ENCODE data around the gene ARHGAP24.
"Not testable (repeated sequence)": the region's sequence is repeated elsewhere in the genome, so short reads cannot be mapped to it uniquely, and the experiment has no call there.

ARHGAP24 gene

GRCh38 chr4:85482010-85482738 is 7.2 kb downstream of the ARHGAP24 start:
- no peak for DNase-seq (ENCODE audit: low spot score)

- DNase-seq (ENCODE audit: low spot score), result no peak
Measured at GRCh38 chr4:85486425-85487086, 11.6 kb downstream of the ARHGAP24 start.

- DNase-seq (ENCODE audit: low spot score), result no peak
Measured at GRCh38 chr4:85488416-85488815, 13.5 kb downstream of the ARHGAP24 start.

- DNase-seq (ENCODE audit: low spot score), result peak; percentile 59
Measured at GRCh38 chr4:85489273-85489981, 14.5 kb downstream of the ARHGAP24 start.

- no peak for DNase-seq (ENCODE audit: low spot score)
Measured at GRCh38 chr4:85491527-85491926, 16.6 kb downstream of the ARHGAP24 start.

GRCh38 chr4:85492336-85492735 is 17.4 kb downstream of the ARHGAP24 start:
- no peak for DNase-seq (ENCODE audit: low spot score)

GRCh38 chr4:85495621-85496020 is 20.7 kb downstream of the ARHGAP24 start:
- no peak for DNase-seq (ENCODE audit: low spot score)

GRCh38 chr4:85496126-85496849 is 21.3 kb downstream of the ARHGAP24 start:
- peak; percentile 28 for DNase-seq (ENCODE audit: low spot score)

GRCh38 chr4:85496933-85497332 is 22.0 kb downstream of the ARHGAP24 start:
- peak; percentile 43 for DNase-seq (ENCODE audit: low spot score)

- peak; percentile 73 for DNase-seq (ENCODE audit: low spot score)
Measured at GRCh38 chr4:85498068-85498733, 23.3 kb downstream of the ARHGAP24 start.

- no peak for DNase-seq (ENCODE audit: low spot score)
Measured at GRCh38 chr4:85499573-85499972, 24.6 kb downstream of the ARHGAP24 start.

GRCh38 chr4:85500110-85500867 is 25.3 kb downstream of the ARHGAP24 start:
- DNase-seq (ENCODE audit: low spot score), result peak; percentile 21

GRCh38 chr4:85501145-85501544 is 26.2 kb downstream of the ARHGAP24 start:
- DNase-seq (ENCODE audit: low spot score), result not testable (repeated sequence)

- DNase-seq (ENCODE audit: low spot score), result no peak
Measured at GRCh38 chr4:85508654-85509053, 33.7 kb downstream of the ARHGAP24 start.

- no peak for DNase-seq (ENCODE audit: low spot score)
Measured at GRCh38 chr4:85509882-85510631, 35.1 kb downstream of the ARHGAP24 start.

GRCh38 chr4:85510632-85510984 is 35.7 kb downstream of the ARHGAP24 start:
- DNase-seq (ENCODE audit: low spot score), result no peak

- DNase-seq (ENCODE audit: low spot score), result no peak
Measured at GRCh38 chr4:85512446-85513205, 37.7 kb downstream of the ARHGAP24 start.

- no peak for DNase-seq (ENCODE audit: low spot score)
Measured at GRCh38 chr4:85514117-85514516, 39.2 kb downstream of the ARHGAP24 start.

GRCh38 chr4:85514783-85515182 is 39.8 kb downstream of the ARHGAP24 start:
- DNase-seq (ENCODE audit: low spot score), result peak; percentile 29

- no peak for DNase-seq (ENCODE audit: low spot score)
Measured at GRCh38 chr4:85515701-85516100, 40.8 kb downstream of the ARHGAP24 start.

Measured in AG20443 (cell line).